NCI-H2227 (cell line): Measurements from ENCODE around the gene HDHD3.
A peak's percentile ranks its signal among the peaks of the same experiment; 100 is the strongest.
"Not testable (repeated sequence)": the region's sequence is repeated elsewhere in the genome, so short reads cannot be mapped to it uniquely, and the experiment has no call there.

Source experiments
- DNase-seq: peaks from one replicate; lab custom pipeline; 2025; ENCODE audit not compliant: unreplicated experiment; lab: John Stamatoyannopoulos, UW

The HDHD3 gene

GRCh38 chr9:113368348-113368981 lies 8.3 kb downstream of the HDHD3 start:
- DNase-seq = no peak

- DNase-seq = not testable (repeated sequence)
These were observed 11.1 kb downstream of the HDHD3 start for GRCh38 chr9:113365652-113366051.

- DNase-seq = no peak
These were observed 11.8 kb downstream of the HDHD3 start for GRCh38 chr9:113364951-113365350.

GRCh38 chr9:113363336-113363735 lies 13.4 kb downstream of the HDHD3 start:
- no peak for DNase-seq

GRCh38 chr9:113361304-113362018 lies 15.3 kb downstream of the HDHD3 start:
- no peak for DNase-seq

GRCh38 chr9:113360242-113360842 lies 16.4 kb downstream of the HDHD3 start:
- no peak for DNase-seq

- DNase-seq = no peak
These were observed 17.4 kb downstream of the HDHD3 start for GRCh38 chr9:113359385-113359784.

- DNase-seq = no peak
These were observed 20.0 kb downstream of the HDHD3 start for GRCh38 chr9:113356686-113357292.

GRCh38 chr9:113355040-113355596 lies 21.7 kb downstream of the HDHD3 start:
- no peak for DNase-seq

- no peak for DNase-seq
These were observed 24.4 kb downstream of the HDHD3 start for GRCh38 chr9:113352411-113352810.

GRCh38 chr9:113352006-113352405 lies 24.8 kb downstream of the HDHD3 start:
- DNase-seq = no peak

- DNase-seq = no peak
These were observed 25.8 kb downstream of the HDHD3 start for GRCh38 chr9:113350937-113351336.

- DNase-seq = no peak
These were observed 26.6 kb downstream of the HDHD3 start for GRCh38 chr9:113350107-113350661.

- peak; percentile 26 for DNase-seq
These were observed 27.2 kb downstream of the HDHD3 start, which contains the start of gene BSPRY for GRCh38 chr9:113349445-113350094. TSS of gene BSPRY (plus strand) at chr9:113349541. CDS start at chr9:113349580, 39 bp downstream.

- DNase-seq = no peak
These were observed 27.7 kb downstream of the HDHD3 start for GRCh38 chr9:113349066-113349444.

- DNase-seq = no peak
These were observed 28.3 kb downstream of the HDHD3 start for GRCh38 chr9:113348437-113348836.

GRCh38 chr9:113345671-113346070 lies 31.1 kb downstream of the HDHD3 start:
- DNase-seq = no peak

GRCh38 chr9:113345190-113345589 lies 31.6 kb downstream of the HDHD3 start:
- no peak for DNase-seq

GRCh38 chr9:113343732-113344231 lies 33.0 kb downstream of the HDHD3 start:
- DNase-seq = peak; percentile 83

- DNase-seq = peak; percentile 2
These were observed 34.9 kb downstream of the HDHD3 start for GRCh38 chr9:113341712-113342410.
